Esophagus squamous epithelium (tissue), 4 donors: ENCODE results near the gene SPANXN2.

Experiments used
- POLR2A ChIP-seq, 4 donors: fragments of 450-650 bp; IDR thresholded peaks; one replicate each; pipeline ENCODE4 v1.6.1; 2017; ENCODE audit warnings: antibody characterized with exemption in 4 of 4, mild to moderate bottlenecking in 4 of 4, moderate library complexity in 3 of 4
- TF ChIP-seq, protein P1 (sequence below), 6 experiments: fragments of 450-650 bp in 4 of 6; fragments of 200-600 bp in 2 of 6; sonication (generic) in 2 of 6; IDR thresholded peaks; one replicate each; pipeline ENCODE4 v1.5.1; 2016 to 2019; ENCODE audit warnings: antibody characterized with exemption in 6 of 6, mild to moderate bottlenecking in 4 of 6, moderate library complexity in 4 of 6

- TF ChIP-seq POLR2A (IDR thresholded peaks at IDR 0.05) = no peak
- TF ChIP-seq, protein P1, sequence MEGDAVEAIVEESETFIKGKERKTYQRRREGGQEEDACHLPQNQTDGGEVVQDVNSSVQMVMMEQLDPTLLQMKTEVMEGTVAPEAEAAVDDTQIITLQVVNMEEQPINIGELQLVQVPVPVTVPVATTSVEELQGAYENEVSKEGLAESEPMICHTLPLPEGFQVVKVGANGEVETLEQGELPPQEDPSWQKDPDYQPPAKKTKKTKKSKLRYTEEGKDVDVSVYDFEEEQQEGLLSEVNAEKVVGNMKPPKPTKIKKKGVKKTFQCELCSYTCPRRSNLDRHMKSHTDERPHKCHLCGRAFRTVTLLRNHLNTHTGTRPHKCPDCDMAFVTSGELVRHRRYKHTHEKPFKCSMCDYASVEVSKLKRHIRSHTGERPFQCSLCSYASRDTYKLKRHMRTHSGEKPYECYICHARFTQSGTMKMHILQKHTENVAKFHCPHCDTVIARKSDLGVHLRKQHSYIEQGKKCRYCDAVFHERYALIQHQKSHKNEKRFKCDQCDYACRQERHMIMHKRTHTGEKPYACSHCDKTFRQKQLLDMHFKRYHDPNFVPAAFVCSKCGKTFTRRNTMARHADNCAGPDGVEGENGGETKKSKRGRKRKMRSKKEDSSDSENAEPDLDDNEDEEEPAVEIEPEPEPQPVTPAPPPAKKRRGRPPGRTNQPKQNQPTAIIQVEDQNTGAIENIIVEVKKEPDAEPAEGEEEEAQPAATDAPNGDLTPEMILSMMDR (IDR thresholded peaks at IDR 0.05) = no peak
Observed at GRCh38 chrX:143768976-143769375, 48.4 kb upstream of the SPANXN2 start.
